ENCODE data around the gene ABCG1.
"Not testable (repeated sequence)": the region's sequence is repeated elsewhere in the genome, so short reads cannot be mapped to it uniquely, and the experiment has no call there.

The ABCG1 gene

DNA sequence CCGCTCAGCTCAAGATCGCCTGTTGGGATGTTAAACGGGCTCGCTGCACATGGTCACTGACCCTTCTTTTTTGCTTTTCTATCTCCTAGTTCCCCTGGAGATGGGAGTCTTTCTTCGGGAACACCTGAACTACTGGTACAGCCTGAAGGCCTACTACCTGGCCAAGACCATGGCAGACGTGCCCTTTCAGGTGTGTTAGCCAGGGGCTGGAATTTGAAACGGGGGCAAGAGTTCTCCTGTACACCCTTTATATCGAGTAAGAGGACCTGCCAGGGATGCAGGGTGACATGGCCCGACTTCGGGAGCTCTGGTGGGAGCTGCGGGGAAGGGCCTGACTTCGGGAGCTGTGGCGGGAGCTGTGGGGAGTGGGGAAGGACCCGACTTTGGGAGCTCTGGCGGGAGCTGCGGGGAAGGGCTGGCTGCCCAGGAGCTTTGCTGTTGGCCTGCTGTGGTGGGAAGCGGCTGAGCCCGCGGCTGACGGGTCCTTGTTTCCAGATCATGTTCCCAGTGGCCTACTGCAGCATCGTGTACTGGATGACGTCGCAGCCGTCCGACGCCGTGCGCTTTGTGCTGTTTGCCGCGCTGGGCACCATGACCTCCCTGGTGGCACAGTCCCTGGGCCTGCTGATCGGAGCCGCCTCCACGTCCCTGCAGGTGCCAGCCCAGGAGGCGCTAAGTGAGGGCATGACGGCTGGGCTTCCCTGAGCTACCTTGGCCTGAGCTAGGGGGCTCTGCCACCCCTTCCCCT lies 72.2 kb downstream of the ABCG1 start:
- DNase-seq (ENCODE audit: low read depth), result no peak

DNA sequence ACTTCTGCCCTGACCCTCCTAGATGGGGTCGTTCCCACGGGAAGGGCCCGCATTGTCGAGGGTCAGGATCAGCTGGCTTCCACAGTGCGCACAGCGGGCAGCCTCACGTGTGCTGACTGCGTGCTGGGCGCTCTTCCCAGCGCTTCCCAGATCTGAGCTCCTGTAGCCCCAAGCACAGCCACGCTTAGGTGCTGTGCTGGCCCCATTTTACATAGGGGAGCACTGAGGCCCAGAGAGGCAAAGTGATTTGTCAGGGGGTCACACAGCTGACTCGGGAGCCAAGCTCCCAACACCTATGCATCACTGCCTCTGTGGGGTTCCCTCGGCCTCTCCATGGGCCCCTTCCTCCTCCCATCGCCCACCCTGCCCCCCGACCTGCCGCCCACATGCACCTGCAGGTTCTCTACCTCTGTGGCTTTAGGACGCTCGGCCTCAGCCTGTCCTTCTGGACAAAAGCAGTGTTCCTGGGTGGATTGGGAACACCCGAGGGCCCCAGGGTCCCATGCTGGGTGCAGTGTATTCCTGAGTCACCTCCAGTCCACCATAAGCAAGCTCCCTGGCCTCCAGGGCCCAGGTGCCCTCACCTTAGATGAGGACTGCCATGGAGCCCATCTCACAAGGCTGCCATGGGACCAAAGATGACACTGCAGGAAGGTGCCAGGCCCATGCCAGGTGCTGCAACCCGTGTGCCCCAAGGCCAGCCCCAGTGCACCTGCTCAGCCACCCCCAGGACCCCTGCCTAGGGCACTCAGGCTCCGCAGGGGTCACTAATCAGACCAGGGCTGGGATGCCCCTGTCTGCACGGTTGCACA lies 73.0 kb downstream of the ABCG1 start:
- DNase-seq (ENCODE audit: low read depth), result no peak

DNA sequence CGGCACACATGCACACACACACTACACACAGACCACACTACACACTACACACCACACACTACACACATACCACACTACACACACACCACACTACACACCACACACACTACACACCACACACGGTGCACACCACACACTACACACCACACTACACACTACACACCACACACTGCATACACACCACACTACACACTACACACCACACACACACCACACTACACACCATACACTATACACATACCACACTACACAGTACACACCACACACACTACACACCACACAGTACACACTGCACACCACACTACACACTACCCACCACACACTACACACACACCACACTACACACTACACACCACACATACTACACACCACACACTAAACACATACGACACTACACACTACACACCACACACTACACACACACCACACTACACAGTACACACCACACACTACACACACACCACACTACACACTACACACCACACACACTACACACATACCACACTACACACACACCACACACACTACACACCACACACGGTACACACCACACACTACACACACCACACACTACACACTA lies 73.7 kb downstream of the ABCG1 start:
- not testable (repeated sequence) for DNase-seq (ENCODE audit: low read depth)

DNA sequence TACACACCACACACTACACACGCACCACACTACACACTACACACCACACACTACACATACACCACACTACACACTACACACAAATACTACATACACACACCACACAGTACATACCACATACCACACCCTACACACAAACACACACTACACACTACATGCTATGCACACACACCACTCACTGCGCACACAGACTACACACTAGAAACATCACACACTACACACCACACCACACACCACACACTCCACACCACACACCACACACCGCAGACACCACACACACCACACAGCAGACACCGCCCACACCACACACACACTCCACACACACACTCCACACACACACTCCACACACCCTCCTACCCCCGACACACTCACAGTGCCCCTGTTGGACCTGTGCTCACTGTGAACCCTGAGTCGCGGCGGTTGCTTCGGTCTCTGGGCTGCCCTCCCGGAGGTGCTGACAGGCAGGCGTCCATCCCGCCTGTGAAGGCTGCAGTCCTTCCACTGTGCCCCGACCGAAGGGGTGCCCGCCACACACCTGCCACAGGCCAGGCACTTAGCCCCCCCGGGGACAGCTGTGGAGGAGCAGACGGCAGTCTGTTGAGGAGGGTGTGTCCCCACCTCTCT lies 74.8 kb downstream of the ABCG1 start:
- DNase-seq (ENCODE audit: low read depth), result no peak

DNA sequence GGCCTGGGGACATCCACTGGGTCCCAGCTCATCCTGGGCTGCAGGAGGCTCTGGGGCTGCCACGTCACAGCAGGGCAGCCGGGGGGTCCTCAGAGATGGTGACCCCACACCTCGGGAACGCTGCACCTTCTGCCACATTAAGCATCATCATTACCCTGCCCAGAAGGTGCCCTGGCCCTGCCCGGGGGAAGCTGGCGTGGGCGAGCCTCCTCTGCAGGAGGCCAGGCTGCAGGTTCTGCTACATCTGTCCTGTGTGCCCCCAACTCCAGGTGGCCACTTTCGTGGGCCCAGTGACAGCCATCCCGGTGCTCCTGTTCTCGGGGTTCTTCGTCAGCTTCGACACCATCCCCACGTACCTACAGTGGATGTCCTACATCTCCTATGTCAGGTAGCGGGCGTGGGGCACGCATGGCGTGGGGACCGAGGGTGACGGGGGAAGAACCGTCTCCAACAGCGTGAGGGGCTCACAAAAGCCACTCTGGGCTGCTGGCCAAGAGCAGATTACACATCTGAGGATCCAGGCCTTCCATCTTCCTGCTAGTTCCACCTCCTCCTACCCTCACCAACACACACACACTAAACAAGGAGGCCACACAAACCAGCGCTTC lies 75.4 kb downstream of the ABCG1 start:
- no peak for DNase-seq (ENCODE audit: low read depth)

DNA sequence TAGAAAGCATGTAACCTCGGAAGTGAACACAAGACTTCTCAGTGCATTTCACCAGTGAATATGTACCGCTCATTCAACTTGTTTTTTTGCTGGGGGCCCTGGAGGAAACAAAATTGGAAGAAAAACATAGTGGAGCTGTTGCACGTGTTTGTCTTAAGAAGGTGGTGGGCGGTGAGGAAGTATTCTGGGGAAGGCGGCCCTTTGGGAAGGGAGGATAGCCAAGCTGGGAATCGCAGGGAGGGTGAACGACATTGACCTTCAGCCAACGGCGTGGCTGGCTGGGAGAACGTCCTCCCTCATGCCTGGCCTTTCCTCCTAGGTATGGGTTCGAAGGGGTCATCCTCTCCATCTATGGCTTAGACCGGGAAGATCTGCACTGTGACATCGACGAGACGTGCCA lies 76.9 kb downstream of the ABCG1 start:
- no peak for DNase-seq (ENCODE audit: low read depth)

DNA sequence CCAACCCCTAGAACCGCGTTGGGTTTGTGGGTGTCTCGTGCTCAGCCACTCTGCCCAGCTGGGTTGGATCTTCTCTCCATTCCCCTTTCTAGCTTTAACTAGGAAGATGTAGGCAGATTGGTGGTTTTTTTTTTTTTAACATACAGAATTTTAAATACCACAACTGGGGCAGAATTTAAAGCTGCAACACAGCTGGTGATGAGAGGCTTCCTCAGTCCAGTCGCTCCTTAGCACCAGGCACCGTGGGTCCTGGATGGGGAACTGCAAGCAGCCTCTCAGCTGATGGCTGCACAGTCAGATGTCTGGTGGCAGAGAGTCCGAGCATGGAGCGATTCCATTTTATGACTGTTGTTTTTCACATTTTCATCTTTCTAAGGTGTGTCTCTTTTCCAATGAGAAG lies 77.6 kb downstream of the ABCG1 start:
- DNase-seq (ENCODE audit: low read depth), result no peak

DNA sequence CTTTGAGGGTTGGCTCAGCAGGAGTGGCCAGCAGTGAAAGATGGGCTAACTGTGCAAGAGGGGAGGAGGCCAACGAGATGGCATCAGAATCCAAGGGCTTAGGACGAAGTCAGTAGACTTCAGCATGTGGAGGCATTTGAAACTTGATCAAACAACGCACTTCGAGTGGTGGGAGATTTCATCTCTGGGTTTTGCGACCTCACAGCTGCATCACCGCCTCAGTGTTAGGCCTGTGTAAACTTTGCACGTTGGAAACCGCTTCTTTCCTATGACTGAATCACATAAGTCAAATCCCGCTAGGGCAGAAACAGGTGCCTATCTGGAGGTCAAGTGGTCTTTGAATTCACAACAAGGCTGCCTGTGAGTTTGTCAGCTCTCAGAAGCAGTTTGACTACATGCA lies 78.4 kb downstream of the ABCG1 start:
- no peak for DNase-seq (ENCODE audit: low read depth)

DNA sequence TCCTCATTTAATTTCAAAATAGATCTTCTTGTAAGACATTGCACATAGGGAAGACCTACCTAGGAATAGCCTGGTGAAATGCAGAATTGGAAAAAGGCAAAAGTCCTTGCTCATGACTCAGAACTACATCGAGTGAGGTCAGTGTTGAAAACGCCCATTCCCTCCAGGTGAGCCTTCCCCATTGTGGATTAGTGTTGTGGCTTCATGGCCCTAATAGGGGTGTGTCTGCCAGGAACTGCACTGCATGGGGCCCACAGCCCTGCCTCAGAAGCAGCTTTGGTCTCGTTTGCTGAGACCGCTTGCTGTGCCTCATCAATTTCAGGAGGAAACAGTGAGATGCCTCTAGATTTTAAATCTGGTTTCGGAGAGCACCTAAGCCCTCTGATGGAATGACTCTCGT lies 79.3 kb downstream of the ABCG1 start:
- no peak for DNase-seq (ENCODE audit: low read depth)

DNA sequence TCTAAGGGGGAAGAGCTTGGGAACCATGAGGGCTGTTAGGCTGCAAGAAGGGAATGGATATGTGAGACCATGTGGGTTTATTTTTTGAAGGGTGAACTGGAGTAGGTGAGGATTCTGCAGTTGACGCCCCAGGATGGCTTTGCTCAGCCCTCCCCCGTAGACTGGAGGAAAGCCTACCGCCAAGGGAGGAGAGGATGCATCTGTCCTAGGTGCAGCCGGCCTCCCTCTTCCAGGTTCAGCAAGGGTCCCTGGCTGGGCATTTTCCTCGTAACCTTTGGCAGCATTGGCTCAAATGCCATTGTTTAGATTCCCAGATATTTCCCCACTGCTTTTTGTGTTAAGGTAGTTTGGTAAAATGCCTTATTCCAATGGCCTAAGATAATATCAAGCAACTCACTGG lies 79.7 kb downstream of the ABCG1 start:
- no peak for DNase-seq (ENCODE audit: low read depth)

DNA sequence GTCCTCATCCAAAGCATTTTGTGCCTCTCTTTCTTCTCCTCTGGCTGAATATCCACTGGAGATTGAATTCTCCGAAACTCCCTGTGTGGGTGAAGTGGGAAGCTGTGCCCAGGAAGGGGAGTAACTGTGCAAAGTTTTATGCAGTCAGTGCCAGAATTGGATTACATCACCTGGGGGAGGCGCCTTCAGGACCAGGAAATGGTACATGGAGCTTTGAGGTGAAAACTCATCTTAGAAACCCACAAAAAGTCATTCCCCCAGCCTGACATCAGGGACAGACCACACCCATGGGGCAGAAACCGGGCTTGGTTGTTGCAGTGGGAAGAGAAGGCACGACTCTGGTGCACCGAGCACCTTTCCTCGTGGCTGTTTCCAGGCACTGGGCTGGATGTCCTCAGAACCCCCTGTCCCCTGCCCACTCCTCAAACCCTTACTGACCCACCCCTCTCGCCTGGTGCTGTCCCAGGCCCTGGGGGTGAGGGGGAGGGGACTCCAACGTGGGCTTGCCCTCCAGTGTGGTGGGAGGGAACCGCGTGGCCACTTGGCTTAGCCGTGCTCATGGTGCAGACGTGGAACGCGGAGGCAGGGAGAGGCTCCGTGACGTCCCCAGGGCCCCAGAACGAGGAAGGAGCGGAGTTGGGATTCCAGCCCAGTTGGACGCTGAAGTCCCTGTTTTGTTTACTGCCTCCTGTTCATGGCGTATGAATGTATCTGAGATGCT lies 80.5 kb downstream of the ABCG1 start:
- DNase-seq (ENCODE audit: low read depth), result no peak

DNA sequence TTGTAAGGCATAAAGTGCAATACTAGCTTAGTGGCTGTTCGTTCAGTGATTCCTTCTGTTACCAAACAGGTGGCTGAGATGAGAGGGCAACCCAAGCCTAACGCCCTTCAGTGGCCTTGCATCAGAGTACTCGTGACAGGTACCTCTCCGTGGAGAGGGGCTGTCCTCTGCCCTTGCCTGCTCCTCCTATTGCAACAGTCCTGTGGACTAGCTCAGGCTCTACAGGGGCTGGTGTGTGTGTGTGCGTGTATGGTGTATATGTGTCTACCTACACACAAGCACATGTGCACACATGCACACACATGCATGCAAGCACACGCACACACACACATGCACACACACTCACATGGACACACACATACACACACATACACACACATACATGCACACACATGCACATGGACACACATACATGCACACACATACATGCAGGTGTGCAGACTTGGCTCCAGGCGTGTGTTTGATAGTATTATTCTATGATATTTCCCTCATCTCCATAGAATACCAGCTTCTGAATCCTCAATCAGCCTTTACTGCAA lies 81.2 kb downstream of the ABCG1 start:
- DNase-seq (ENCODE audit: low read depth), result no peak

DNA sequence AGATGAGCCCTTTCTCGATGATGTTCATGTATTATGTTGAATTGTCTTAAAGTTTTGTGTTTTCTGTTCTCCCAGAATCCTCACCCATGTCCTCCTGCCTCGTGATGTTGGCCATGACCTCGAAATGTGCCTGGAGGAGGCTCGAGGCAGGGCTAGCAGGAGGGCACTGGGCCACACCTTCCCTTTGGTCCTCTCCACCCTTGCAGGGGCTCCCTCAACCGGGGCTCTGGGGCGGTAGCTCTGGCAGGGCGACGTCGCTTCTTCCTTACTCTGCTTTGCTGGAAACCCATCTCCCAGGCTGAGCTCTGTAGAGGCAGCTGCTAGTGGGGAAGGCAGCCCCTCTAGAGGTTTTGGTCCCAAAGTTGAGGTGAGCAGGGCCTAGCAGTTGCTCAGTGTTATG lies 82.0 kb downstream of the ABCG1 start:
- DNase-seq (ENCODE audit: low read depth), result no peak

DNA sequence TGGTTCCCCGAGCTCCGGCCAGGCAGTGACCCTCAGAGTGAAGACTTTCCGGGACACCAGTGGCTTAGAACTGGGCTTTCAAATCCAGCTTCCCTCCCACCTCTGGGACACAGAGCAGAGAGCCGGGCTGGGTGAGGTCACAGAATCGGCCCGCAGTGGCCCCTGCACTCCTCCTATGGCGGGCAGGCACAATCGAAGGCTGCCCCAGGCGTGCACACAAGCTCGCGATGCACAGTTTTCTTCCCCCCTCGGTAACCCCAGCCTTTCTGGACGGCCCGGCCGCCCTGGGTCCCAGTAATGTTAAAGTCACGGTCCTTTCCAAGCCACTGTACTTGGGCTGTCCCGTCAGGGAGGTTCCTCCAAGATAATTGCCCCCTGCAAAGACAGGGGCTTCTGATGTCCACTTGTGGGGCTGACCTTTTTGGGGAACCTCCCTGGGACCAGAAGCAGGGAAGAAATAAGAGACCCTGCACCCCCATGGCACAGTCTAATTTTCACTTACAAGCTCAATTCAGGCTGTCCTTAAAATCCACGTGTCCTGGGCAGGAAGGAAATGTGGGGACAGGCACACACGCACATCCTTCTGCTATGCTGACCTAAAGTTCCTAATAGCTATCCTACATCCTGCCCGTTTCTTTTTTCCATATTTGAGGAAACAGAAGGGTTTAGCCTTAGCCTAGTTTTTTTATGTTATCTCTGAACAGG lies 82.6 kb downstream of the ABCG1 start:
- DNase-seq (ENCODE audit: low read depth), result no peak

DNA sequence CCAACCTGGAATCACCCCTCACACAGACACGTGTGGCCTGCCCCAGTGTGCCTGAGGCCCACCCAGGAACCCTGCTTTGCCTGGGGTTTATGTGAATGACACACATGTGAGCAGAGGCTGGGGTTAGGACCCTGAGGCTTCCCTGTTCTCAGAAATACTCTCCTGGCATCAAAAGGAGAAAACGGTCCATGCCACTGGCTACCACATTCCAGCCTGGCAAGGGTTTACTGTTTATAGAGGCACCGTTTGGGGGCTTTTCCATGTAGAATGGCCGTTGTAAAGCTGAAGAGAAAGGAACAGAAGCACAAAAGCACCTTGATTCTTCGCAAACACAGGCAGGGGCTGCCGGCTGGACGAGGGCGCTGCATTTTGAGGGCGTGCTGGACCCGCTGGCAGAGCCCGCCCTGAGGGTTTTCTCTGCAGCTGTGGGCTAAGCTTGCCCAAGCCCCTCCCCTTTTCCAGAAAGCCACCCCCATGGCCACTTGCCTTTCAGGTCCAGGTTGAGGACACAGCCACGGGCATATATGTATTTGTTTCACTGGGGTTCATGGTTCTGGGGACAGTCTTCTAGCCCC lies 83.2 kb downstream of the ABCG1 start:
- DNase-seq (ENCODE audit: low read depth), result no peak

DNA sequence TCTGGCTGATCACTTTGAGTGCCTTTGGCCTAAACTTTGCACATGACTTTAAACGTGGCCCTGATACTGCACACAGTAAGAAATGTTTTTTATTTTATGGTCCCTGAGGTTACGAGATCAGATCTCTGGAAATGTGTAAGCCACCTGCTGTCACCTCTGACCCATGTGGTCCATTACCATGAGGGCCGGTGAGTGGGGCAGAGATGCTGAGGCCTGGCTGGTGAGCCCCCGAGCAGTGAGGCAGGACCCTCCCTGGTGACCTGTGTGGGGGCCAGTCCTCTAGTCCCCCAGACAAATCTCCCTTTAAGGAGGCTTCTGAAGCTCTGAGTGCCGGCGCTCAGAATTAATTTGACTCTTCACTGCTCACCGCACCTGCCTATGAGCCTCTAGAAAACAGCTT lies 83.9 kb downstream of the ABCG1 start:
- no peak for DNase-seq (ENCODE audit: low read depth)

DNA sequence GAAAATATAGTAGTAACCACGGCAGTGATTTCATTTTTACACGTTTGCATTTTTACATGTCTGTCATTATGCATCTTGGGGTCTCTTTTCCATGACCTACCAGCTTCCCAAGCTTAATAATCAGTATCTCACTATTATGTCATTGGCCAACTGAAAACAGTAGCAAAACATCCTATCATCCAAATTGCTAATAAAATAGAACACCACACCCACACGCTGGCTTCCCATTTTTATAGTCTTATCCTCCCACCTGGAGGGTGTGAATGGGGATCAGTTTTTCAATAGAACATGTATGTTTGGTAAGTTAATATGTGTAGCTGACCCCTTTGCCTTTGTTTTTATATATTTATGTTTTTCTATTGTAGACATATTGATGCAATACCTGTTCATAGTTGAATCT lies 84.5 kb downstream of the ABCG1 start:
- DNase-seq (ENCODE audit: low read depth), result no peak

DNA sequence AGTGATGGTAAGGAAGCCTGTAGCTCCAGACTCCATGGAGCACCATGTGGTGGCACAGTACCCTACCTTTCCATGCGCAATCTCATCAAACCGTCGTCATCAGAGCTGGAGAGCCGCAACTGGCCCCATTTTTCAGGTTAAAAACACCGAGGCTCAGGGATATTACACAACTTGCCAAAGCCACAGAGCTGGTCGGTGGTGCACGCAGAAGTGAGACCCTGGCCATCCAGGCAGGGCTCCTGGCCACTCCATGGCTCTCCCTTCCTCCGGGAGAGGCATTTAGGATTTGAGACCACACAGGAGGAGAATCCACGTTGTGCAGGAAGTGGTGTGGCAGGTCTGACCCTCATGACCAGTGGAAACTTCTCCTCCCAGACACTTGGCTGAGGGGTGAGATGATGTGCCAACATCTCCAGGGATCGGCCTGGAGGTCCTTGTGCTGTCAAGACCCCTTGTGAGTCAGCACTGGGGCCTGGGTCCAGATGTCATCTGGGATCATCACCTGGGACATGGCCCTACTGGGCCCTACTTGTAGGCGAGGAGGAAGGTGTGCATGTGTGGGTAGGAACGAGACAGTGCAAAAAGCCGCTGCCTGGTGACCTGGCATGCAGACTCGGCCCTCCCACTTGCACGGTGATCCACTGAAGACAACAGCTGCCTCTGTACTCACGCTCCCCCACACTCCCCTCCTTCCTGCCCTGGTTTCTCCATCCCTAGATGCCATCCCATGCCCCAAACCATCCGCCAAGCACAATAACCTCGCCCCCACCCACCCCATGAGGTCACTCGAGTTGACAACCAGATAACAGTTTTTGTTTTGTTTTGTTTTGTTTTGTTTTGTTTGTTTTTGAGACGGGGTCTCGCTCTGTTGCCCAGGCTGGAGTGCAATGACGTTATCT lies 85.9 kb downstream of the ABCG1 start:
- DNase-seq (ENCODE audit: low read depth), result no peak

DNA sequence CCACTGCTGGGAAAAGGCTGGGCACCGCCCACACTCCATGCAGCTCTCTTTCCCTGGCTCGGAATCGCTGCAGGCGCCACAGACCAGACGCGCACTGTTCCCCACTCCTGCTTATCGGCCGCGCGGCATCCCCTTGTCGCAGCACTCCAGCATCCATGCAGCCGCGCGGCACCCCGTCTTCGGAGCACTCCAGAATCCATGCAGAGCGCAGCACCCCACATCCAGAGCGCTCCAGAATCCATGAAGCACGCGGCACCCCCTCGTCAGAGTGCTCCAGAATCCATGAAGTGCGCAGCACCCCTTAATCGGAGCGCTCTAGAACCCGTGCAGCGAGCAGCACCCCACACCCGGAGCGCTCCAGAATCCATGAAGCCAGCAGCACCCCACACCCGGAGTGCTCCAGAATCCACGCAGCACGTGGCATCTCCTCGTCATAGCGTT lies 86.8 kb downstream of the ABCG1 start:
- DNase-seq (ENCODE audit: low read depth), result no peak
